Ishikawa (cell line): ENCODE results near the gene ZNF100.

ENCODE experiments used
- CEBPB ChIP-seq: IDR thresholded peaks from 2 replicates; pipeline ENCODE4 v1.6.1; 2012
- CREB1 ChIP-seq: IDR thresholded peaks from 2 replicates; pipeline ENCODE4 v1.6.1; 2012; ENCODE audit warnings: low read depth
- EP300 ChIP-seq: IDR thresholded peaks from 2 replicates; pipeline ENCODE4 v1.6.1; 2012; ENCODE audit warnings: borderline replicate concordance
- FOXM1 ChIP-seq: IDR thresholded peaks from 2 replicates; pipeline ENCODE4 v1.6.1; 2012; ENCODE audit warnings: low read depth, borderline replicate concordance
- NFIC ChIP-seq: IDR thresholded peaks from 2 replicates; pipeline ENCODE4 v1.6.1; 2012
- RAD21 ChIP-seq: IDR thresholded peaks from 2 replicates; pipeline ENCODE4 v1.6.1; 2012; ENCODE audit warnings: low read depth
- REST ChIP-seq: IDR thresholded peaks from 2 replicates; pipeline ENCODE4 v1.6.1; 2012; ENCODE audit warnings: low read depth, mild to moderate bottlenecking
- TAF1 ChIP-seq: IDR thresholded peaks from 2 replicates; pipeline ENCODE4 v1.6.1; 2012; ENCODE audit warnings: low read depth, mild to moderate bottlenecking
- TEAD4 ChIP-seq: IDR thresholded peaks from 2 replicates; pipeline ENCODE4 v1.6.1; 2012
- YY1 ChIP-seq: IDR thresholded peaks from 2 replicates; pipeline ENCODE4 v1.6.1; 2012; ENCODE audit warnings: low read depth

GRCh38 chr19:21709464-21709863, 57.9 kb downstream of the ZNF100 start:
- TF ChIP-seq CEBPB (no peak), REST (no peak), EP300 (no peak), TEAD4 (no peak), CREB1 (no peak), YY1 (no peak), TAF1 (no peak), FOXM1 (no peak), NFIC (no peak), RAD21 (no peak)
